Neural cell (in vitro differentiated cells): Measurements from ENCODE around the gene GAA. TPM values are rescaled to one million over a fixed set of nuclear protein-coding genes. Genes with fewer than 3 reads are reported as not detected.

Experiments used
- H2AFZ ChIP-seq: fragments of 200-600, 300-800 bp; sonication (generic), shearing (Covaris generic); 2 replicates; pipeline ENCODE4 v1.6.0; 2014; ENCODE audit warnings: low read depth, mild to moderate bottlenecking, antibody characterized with exemption, low read length, moderate library complexity
- H3F3A ChIP-seq: fragments of 200-600 bp; shearing (Covaris generic); 2 replicates; pipeline ENCODE4 v1.6.1; 2016; ENCODE audit warnings: mild to moderate bottlenecking, moderate library complexity, mixed read lengths, antibody characterized with exemption, low read length; ENCODE audit not compliant: insufficient read depth, poor library complexity, severe bottlenecking
- H3K27ac ChIP-seq: fragments of 200-600, 300-800 bp; sonication (generic), shearing (Covaris generic); 2 replicates; pipeline ENCODE4 v1.5.1; 2014; ENCODE audit warnings: mild to moderate bottlenecking, low read length, moderate library complexity
- H3K27me3 ChIP-seq: fragments of 300-800, 200-600 bp; sonication (generic), shearing (Covaris generic); 2 replicates; pipeline ENCODE4 v1.6.0; 2014; ENCODE audit warnings: mild to moderate bottlenecking, low read depth, low read length, moderate library complexity; ENCODE audit not compliant: insufficient read depth
- H3K36me3 ChIP-seq: fragments of 300-800, 200-600 bp; sonication (generic), shearing (Covaris generic); 2 replicates; pipeline ENCODE4 v1.5.1; 2014; ENCODE audit warnings: mild to moderate bottlenecking, antibody characterized with exemption, low read length, moderate library complexity; ENCODE audit not compliant: insufficient read depth
- H3K4me2 ChIP-seq: fragments of 300-800, 200-600 bp; sonication (generic), shearing (Covaris generic); 2 replicates; pipeline ENCODE4 v1.6.0; 2014; ENCODE audit warnings: mild to moderate bottlenecking, low read length
- H3K4me3 ChIP-seq: fragments of 300-800, 200-600 bp; sonication (generic), shearing (Covaris generic); 2 replicates; pipeline ENCODE4 v1.5.1; 2014; ENCODE audit warnings: mild to moderate bottlenecking, low read length, moderate library complexity
- H3K79me2 ChIP-seq: fragments of 200-600 bp; shearing (Covaris generic); replicated peaks from 2 replicates; pipeline ENCODE4 v1.6.0; 2014; ENCODE audit warnings: mild to moderate bottlenecking, low read length, moderate library complexity; ENCODE audit not compliant: insufficient read depth
- H3K9ac ChIP-seq: fragments of 300-800, 200-600 bp; sonication (generic), shearing (Covaris generic); 2 replicates; pipeline ENCODE4 v1.6.1; 2016; ENCODE audit warnings: mild to moderate bottlenecking, low read length, mixed read lengths
- H3K9me2 ChIP-seq: fragments of 200-600 bp; shearing (Covaris generic); 2 replicates; pipeline ENCODE4 v1.6.1; 2016; ENCODE audit warnings: mild to moderate bottlenecking, low read length, mixed read lengths; ENCODE audit not compliant: insufficient read depth
- H3K9me3 ChIP-seq: fragments of 200-600, 300-800 bp; sonication (generic), shearing (Covaris generic); 2 replicates; pipeline ENCODE4 v1.6.1; 2016; ENCODE audit warnings: mild to moderate bottlenecking, mixed run types, low read length, moderate library complexity, mixed read lengths
- H4K20me1 ChIP-seq: fragments of 200-600 bp; shearing (Covaris generic); 2 replicates; pipeline ENCODE4 v1.6.1; 2016; ENCODE audit warnings: mild to moderate bottlenecking, mixed run types; ENCODE audit not compliant: insufficient read depth
- EP300 ChIP-seq: fragments of 450-650 bp; conservative IDR thresholded peaks from 2 replicates; pipeline ENCODE4 v1.6.1; 2014; ENCODE audit warnings: antibody characterized with exemption, mild to moderate bottlenecking, moderate library complexity; ENCODE audit not compliant: poor library complexity, severe bottlenecking
- EZH2 ChIP-seq: fragments of 200-600, 300-800 bp; shearing (Covaris generic), sonication (generic); IDR thresholded peaks from 2 replicates; pipeline ENCODE4 v1.6.1; 2014; ENCODE audit warnings: antibody characterized with exemption, low read length, borderline replicate concordance, mild to moderate bottlenecking; ENCODE audit not compliant: insufficient read depth, poor library complexity, severe bottlenecking
- MXI1 ChIP-seq: fragments of 450-650 bp; conservative IDR thresholded peaks from 2 replicates; pipeline ENCODE4 v1.6.1; 2014; ENCODE audit warnings: antibody characterized with exemption, mild to moderate bottlenecking; ENCODE audit not compliant: poor library complexity, severe bottlenecking
- POLR2AphosphoS5 ChIP-seq: IDR thresholded peaks from 2 replicates; pipeline ENCODE4 v1.6.1; 2012
- RAD21 ChIP-seq: fragments of 450-650 bp; conservative IDR thresholded peaks from 2 replicates; pipeline ENCODE4 v1.6.1; 2014; ENCODE audit warnings: antibody characterized with exemption, mild to moderate bottlenecking, moderate library complexity
- SMC3 ChIP-seq: fragments of 450-650 bp; conservative IDR thresholded peaks from 2 replicates; pipeline ENCODE4 v1.6.1; 2014; ENCODE audit warnings: antibody characterized with exemption, mild to moderate bottlenecking, moderate library complexity; ENCODE audit not compliant: poor library complexity
- TAF1 ChIP-seq: IDR thresholded peaks from 2 replicates; pipeline ENCODE4 v1.6.1; 2012; ENCODE audit warnings: low read depth
- polyA plus RNA-seq: library from polyadenylated mRNA; depleted of rRNA; stranded (reverse); fragments of >200 nt; gene quantifications from 2 replicates; pipeline ENCODE4 v1.2.3, GENCODE V29; 2014
- TF ChIP-seq, protein P1 (sequence below): IDR thresholded peaks from 2 replicates; pipeline ENCODE4 v1.6.1; 2012; ENCODE audit warnings: borderline replicate concordance
- TF ChIP-seq, protein P2 (sequence below): fragments of 450-650 bp; IDR thresholded peaks from 2 replicates; pipeline ENCODE4 v1.5.1; 2014; ENCODE audit warnings: antibody characterized with exemption, mild to moderate bottlenecking, moderate library complexity; ENCODE audit not compliant: poor library complexity, severe bottlenecking

Gene GAA
- polyA plus RNA-seq, 1 donor from 2014 or later = 58.9 TPM

- Histone ChIP-seq H3K36me3 (no peaks in the 10 kb centered on the region), H3K9me2 (no peaks in the 10 kb centered on the region), H3K27me3 (no peaks in the 10 kb centered on the region), H3K4me3 (no peak overlapping the region), H4K20me1 (no peaks in the 10 kb centered on the region), H3K79me2 (no peaks in the 10 kb centered on the region), H3F3A (no peaks in the 10 kb centered on the region), H2AFZ (no peak overlapping the region), H3K9me3 (no peaks in the 10 kb centered on the region), H3K27ac (no peak overlapping the region), H3K9ac (no peak overlapping the region), H3K4me2 (no peak overlapping the region)
- TF ChIP-seq TAF1 = no peak
- TF ChIP-seq RAD21 = no peak
- no peak for TF ChIP-seq SMC3
- TF ChIP-seq EP300 = no peak
- no peak for TF ChIP-seq MXI1
- TF ChIP-seq, protein P1, sequence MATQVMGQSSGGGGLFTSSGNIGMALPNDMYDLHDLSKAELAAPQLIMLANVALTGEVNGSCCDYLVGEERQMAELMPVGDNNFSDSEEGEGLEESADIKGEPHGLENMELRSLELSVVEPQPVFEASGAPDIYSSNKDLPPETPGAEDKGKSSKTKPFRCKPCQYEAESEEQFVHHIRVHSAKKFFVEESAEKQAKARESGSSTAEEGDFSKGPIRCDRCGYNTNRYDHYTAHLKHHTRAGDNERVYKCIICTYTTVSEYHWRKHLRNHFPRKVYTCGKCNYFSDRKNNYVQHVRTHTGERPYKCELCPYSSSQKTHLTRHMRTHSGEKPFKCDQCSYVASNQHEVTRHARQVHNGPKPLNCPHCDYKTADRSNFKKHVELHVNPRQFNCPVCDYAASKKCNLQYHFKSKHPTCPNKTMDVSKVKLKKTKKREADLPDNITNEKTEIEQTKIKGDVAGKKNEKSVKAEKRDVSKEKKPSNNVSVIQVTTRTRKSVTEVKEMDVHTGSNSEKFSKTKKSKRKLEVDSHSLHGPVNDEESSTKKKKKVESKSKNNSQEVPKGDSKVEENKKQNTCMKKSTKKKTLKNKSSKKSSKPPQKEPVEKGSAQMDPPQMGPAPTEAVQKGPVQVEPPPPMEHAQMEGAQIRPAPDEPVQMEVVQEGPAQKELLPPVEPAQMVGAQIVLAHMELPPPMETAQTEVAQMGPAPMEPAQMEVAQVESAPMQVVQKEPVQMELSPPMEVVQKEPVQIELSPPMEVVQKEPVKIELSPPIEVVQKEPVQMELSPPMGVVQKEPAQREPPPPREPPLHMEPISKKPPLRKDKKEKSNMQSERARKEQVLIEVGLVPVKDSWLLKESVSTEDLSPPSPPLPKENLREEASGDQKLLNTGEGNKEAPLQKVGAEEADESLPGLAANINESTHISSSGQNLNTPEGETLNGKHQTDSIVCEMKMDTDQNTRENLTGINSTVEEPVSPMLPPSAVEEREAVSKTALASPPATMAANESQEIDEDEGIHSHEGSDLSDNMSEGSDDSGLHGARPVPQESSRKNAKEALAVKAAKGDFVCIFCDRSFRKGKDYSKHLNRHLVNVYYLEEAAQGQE = no peak
- TF ChIP-seq EZH2 = no peak
- TF ChIP-seq, protein P2, sequence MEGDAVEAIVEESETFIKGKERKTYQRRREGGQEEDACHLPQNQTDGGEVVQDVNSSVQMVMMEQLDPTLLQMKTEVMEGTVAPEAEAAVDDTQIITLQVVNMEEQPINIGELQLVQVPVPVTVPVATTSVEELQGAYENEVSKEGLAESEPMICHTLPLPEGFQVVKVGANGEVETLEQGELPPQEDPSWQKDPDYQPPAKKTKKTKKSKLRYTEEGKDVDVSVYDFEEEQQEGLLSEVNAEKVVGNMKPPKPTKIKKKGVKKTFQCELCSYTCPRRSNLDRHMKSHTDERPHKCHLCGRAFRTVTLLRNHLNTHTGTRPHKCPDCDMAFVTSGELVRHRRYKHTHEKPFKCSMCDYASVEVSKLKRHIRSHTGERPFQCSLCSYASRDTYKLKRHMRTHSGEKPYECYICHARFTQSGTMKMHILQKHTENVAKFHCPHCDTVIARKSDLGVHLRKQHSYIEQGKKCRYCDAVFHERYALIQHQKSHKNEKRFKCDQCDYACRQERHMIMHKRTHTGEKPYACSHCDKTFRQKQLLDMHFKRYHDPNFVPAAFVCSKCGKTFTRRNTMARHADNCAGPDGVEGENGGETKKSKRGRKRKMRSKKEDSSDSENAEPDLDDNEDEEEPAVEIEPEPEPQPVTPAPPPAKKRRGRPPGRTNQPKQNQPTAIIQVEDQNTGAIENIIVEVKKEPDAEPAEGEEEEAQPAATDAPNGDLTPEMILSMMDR = no peak
Measured at GRCh38 chr17:80091376-80091775, 10.0 kb upstream of the GAA start.

DNA sequence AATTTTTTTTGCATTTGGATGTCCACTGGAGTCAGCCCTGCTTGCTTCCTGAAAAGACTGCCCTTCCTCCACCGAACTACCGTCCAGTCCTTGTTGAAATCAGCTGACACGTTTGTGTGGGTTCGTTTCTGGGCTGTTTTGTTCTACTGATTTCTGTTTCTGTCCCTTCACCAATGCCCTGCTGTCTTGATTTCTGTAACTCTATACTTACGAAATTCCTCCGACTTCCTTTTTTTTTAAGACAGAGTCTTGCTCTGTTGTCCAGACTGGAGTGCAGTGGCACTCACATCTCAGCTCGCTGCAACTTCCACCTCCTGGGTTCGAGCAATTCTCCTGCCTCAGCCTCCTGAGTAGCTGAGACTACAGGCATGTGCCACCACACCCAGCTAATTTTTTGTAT is 8.4 kb upstream of the GAA start:
- Histone ChIP-seq H3K4me3 (no peak overlapping the region), H3K9ac (no peak overlapping the region), H4K20me1 (no peaks in the 10 kb centered on the region), H3K27ac (no peak overlapping the region), H2AFZ (no peak overlapping the region), H3F3A (no peaks in the 10 kb centered on the region), H3K79me2 (no peaks in the 10 kb centered on the region), H3K9me3 (no peaks in the 10 kb centered on the region), H3K9me2 (no peaks in the 10 kb centered on the region), H3K27me3 (no peaks in the 10 kb centered on the region), H3K4me2 (no peak overlapping the region), H3K36me3 (no peaks in the 10 kb centered on the region)
- TF ChIP-seq RAD21 (no peak), EZH2 (no peak), MXI1 (no peak), POLR2AphosphoS5 (no peak), EP300 (no peak), TAF1 (no peak), SMC3 (no peak)
- TF ChIP-seq, protein P2 = no peak
- TF ChIP-seq, protein P1 = no peak
